Measurements from ENCODE around the gene RPL36. TPM values are rescaled to one million over a fixed set of nuclear protein-coding genes. Genes with fewer than 3 reads are reported as not detected.

The RPL36 gene
- total and polyA plus RNA-seq, 2 of the 8 experiments (the other 6 are each of a cell fraction or from before 2014, with no cell fraction given), result 951 to 1,075 TPM

DNA sequence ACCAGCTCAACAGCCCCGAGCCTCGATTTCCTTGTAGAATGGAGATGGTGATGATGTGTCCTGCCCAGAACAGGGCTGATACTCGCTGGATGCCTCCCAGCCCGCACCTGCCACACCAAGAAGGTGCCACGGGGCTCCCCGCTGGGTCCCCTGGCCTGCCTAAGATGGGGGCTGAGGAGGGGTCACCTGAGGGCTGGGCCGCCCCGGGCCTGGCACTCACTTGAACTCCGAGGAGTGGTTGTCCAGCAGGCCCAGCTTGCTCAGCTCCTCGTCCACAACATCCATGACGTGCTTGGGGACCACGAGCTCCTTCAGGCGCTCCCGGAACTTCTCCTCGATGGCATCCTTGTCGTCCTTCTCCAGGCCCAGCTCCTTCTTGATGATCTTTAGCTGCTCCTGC lies 15.5 kb downstream of the RPL36 start (continued):
- TF ChIP-seq, protein P1, sequence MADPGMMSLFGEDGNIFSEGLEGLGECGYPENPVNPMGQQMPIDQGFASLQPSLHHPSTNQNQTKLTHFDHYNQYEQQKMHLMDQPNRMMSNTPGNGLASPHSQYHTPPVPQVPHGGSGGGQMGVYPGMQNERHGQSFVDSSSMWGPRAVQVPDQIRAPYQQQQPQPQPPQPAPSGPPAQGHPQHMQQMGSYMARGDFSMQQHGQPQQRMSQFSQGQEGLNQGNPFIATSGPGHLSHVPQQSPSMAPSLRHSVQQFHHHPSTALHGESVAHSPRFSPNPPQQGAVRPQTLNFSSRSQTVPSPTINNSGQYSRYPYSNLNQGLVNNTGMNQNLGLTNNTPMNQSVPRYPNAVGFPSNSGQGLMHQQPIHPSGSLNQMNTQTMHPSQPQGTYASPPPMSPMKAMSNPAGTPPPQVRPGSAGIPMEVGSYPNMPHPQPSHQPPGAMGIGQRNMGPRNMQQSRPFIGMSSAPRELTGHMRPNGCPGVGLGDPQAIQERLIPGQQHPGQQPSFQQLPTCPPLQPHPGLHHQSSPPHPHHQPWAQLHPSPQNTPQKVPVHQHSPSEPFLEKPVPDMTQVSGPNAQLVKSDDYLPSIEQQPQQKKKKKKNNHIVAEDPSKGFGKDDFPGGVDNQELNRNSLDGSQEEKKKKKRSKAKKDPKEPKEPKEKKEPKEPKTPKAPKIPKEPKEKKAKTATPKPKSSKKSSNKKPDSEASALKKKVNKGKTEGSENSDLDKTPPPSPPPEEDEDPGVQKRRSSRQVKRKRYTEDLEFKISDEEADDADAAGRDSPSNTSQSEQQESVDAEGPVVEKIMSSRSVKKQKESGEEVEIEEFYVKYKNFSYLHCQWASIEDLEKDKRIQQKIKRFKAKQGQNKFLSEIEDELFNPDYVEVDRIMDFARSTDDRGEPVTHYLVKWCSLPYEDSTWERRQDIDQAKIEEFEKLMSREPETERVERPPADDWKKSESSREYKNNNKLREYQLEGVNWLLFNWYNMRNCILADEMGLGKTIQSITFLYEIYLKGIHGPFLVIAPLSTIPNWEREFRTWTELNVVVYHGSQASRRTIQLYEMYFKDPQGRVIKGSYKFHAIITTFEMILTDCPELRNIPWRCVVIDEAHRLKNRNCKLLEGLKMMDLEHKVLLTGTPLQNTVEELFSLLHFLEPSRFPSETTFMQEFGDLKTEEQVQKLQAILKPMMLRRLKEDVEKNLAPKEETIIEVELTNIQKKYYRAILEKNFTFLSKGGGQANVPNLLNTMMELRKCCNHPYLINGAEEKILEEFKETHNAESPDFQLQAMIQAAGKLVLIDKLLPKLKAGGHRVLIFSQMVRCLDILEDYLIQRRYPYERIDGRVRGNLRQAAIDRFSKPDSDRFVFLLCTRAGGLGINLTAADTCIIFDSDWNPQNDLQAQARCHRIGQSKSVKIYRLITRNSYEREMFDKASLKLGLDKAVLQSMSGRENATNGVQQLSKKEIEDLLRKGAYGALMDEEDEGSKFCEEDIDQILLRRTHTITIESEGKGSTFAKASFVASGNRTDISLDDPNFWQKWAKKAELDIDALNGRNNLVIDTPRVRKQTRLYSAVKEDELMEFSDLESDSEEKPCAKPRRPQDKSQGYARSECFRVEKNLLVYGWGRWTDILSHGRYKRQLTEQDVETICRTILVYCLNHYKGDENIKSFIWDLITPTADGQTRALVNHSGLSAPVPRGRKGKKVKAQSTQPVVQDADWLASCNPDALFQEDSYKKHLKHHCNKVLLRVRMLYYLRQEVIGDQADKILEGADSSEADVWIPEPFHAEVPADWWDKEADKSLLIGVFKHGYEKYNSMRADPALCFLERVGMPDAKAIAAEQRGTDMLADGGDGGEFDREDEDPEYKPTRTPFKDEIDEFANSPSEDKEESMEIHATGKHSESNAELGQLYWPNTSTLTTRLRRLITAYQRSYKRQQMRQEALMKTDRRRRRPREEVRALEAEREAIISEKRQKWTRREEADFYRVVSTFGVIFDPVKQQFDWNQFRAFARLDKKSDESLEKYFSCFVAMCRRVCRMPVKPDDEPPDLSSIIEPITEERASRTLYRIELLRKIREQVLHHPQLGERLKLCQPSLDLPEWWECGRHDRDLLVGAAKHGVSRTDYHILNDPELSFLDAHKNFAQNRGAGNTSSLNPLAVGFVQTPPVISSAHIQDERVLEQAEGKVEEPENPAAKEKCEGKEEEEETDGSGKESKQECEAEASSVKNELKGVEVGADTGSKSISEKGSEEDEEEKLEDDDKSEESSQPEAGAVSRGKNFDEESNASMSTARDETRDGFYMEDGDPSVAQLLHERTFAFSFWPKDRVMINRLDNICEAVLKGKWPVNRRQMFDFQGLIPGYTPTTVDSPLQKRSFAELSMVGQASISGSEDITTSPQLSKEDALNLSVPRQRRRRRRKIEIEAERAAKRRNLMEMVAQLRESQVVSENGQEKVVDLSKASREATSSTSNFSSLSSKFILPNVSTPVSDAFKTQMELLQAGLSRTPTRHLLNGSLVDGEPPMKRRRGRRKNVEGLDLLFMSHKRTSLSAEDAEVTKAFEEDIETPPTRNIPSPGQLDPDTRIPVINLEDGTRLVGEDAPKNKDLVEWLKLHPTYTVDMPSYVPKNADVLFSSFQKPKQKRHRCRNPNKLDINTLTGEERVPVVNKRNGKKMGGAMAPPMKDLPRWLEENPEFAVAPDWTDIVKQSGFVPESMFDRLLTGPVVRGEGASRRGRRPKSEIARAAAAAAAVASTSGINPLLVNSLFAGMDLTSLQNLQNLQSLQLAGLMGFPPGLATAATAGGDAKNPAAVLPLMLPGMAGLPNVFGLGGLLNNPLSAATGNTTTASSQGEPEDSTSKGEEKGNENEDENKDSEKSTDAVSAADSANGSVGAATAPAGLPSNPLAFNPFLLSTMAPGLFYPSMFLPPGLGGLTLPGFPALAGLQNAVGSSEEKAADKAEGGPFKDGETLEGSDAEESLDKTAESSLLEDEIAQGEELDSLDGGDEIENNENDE (IDR thresholded peaks at IDR 0.05; ENCODE audit: insufficient replicate concordance, low read length), result no peak
- TF ChIP-seq CHD2 (IDR thresholded peaks at IDR 0.05; ENCODE audit: low read length) (no peak), CHD1 (IDR thresholded peaks at IDR 0.05; ENCODE audit: low read depth, low read length) (no peak), JUND (IDR thresholded peaks at IDR 0.05; ENCODE audit: low read length) (no peak), SP2 (IDR thresholded peaks at IDR 0.05; ENCODE audit: low read length) (no peak)
